HG03175 (cell line): Measurements from ENCODE around the gene CNTF.

Source experiments
- ATAC-seq: cut with Tn5 transposase; IDR thresholded peaks from one replicate; pipeline ENCODE4 v1.9.1; 2021; ENCODE audit warnings: mild to moderate bottlenecking, moderate library complexity; ENCODE audit not compliant: unreplicated experiment

CNTF gene

GRCh38 chr11:58606930-58607714 lies 15.3 kb upstream of the CNTF start:
- ATAC-seq: no peak

- no peak for ATAC-seq
Measured at GRCh38 chr11:58608331-58608730, 14.1 kb upstream of the CNTF start.

GRCh38 chr11:58609723-58610122 lies 12.7 kb upstream of the CNTF start:
- ATAC-seq: no peak

- no peak for ATAC-seq
Measured at GRCh38 chr11:58613228-58613627, 9.2 kb upstream of the CNTF start.

GRCh38 chr11:58615559-58615958 lies 6.9 kb upstream of the CNTF start:
- ATAC-seq: no peak

GRCh38 chr11:58616594-58616993 lies 5.9 kb upstream of the CNTF start:
- no peak for ATAC-seq

- ATAC-seq: no peak
Measured at GRCh38 chr11:58617976-58618557, 4.4 kb upstream of the CNTF start.

- no peak for ATAC-seq
Measured at GRCh38 chr11:58621586-58622262, 741 bp upstream of the CNTF start.

GRCh38 chr11:58625086-58625485 lies 2.6 kb downstream of the CNTF start:
- no peak for ATAC-seq

- ATAC-seq: no peak
Measured at GRCh38 chr11:58625826-58626460, 3.5 kb downstream of the CNTF start.

GRCh38 chr11:58626934-58627483 lies 4.5 kb downstream of the CNTF start:
- no peak for ATAC-seq

GRCh38 chr11:58628446-58628845 lies 6.0 kb downstream of the CNTF start:
- ATAC-seq: no peak

GRCh38 chr11:58629857-58630256 lies 7.4 kb downstream of the CNTF start:
- no peak for ATAC-seq

GRCh38 chr11:58631378-58631777 lies 8.9 kb downstream of the CNTF start:
- ATAC-seq: no peak

- ATAC-seq: no peak
Measured at GRCh38 chr11:58632510-58632909, 10.0 kb downstream of the CNTF start.

- ATAC-seq: no peak
Measured at GRCh38 chr11:58636587-58636986, 14.1 kb downstream of the CNTF start.

- no peak for ATAC-seq
Measured at GRCh38 chr11:58637371-58637770, 14.9 kb downstream of the CNTF start.

- no peak for ATAC-seq
Measured at GRCh38 chr11:58639103-58639502, 16.6 kb downstream of the CNTF start.

GRCh38 chr11:58639669-58640068 lies 17.2 kb downstream of the CNTF start:
- no peak for ATAC-seq

GRCh38 chr11:58640386-58641023 lies 18.0 kb downstream of the CNTF start:
- ATAC-seq: peak; percentile 48

GRCh38 chr11:58641341-58641740 lies 18.9 kb downstream of the CNTF start:
- ATAC-seq: no peak
